GM12878 (cell line): ENCODE measurements around the gene MTMR3. TPM values are rescaled to one million over a fixed set of nuclear protein-coding genes. Genes with fewer than 3 reads are reported as not detected.
A peak's percentile ranks its signal among the peaks of the same experiment; 100 is the strongest.

Experiments used
- ATAC-seq: fragments of 200-7000 bp; cut with Tn5 transposase; 3 replicates; pipeline ENCODE4 v1.9.1; 2020; ENCODE audit warnings: mild to moderate bottlenecking, moderate library complexity
- BruUV-seq: library from RNA; stranded (reverse); fragments of 400-500 nt; replicated peaks from 2 replicates; lab custom pipeline; 2021; lab: Mats Ljungman, UMichigan
- CTCF ChIA-PET: fragments of 300-600 bp; sonication (Branson Sonifier 250); formaldehyde crosslinking; extraction: SDS; loops from one replicate; lab custom pipeline; 2021; ENCODE audit warnings: inconsistent platforms; lab: Yijun Ruan, JAX
- POLR2A ChIA-PET: fragments of 350-600 bp; formaldehyde crosslinking; extraction: SDS; loops from one replicate; lab custom pipeline; 2021; ENCODE audit warnings: inconsistent platforms; lab: Charles Lee
- RAD21 ChIA-PET: fragments of 300-600 bp; sonication (Branson Sonifier 250); formaldehyde crosslinking; loops from one replicate; lab custom pipeline; 2023; ENCODE audit warnings: antibody characterized with exemption; ENCODE audit not compliant: unreplicated experiment; lab: Charles Lee
- SMC1A ChIA-PET: fragments of 300-600 bp; sonication (Branson Sonifier 250); formaldehyde crosslinking; loops from one replicate; lab custom pipeline; 2023; ENCODE audit not compliant: unreplicated experiment, uncharacterized antibody; lab: Charles Lee
- DNase-seq: peaks from one replicate; pipeline ENCODE4 v3.0.0-alpha.2; 2011; ENCODE audit warnings: low read depth, low spot score
- FAIRE-seq: peaks from 3 replicates; lab custom pipeline; 2011; peaks lifted over from hg19 to GRCh38; lab: Jason Lieb, UNC
- H2AFZ ChIP-seq: 2 replicates; pipeline ENCODE4 v1.6.0; 2011; ENCODE audit warnings: low read depth, low read length, control low read depth; ENCODE audit not compliant: control insufficient read depth
- H3K27ac ChIP-seq: 2 replicates; pipeline ENCODE4 v1.5.1; 2011; ENCODE audit warnings: control low read depth; ENCODE audit not compliant: control insufficient read depth, insufficient read depth
- H3K27me3 ChIP-seq, 2 experiments: replicated peaks in 1 of 2; 2 replicates each; pipeline versions ENCODE4 v1.6.0 to v1.6.1; 2011; ENCODE audit warnings: low read length in 1 of 2; ENCODE audit not compliant: control insufficient read depth in 2 of 2, insufficient read depth in 2 of 2
- H3K36me3 ChIP-seq, 2 experiments: 2 replicates each; pipeline ENCODE4 v1.5.1; 2011; ENCODE audit warnings: low read length in 1 of 2; ENCODE audit not compliant: control insufficient read depth in 2 of 2, insufficient read depth in 2 of 2
- H3K4me1 ChIP-seq: 2 replicates; pipeline ENCODE4 v1.6.1; 2011; ENCODE audit warnings: mild to moderate bottlenecking, low read length, moderate library complexity, mixed read lengths; ENCODE audit not compliant: control insufficient read depth, insufficient read depth
- H3K4me2 ChIP-seq: 2 replicates; pipeline ENCODE4 v1.6.0; 2011; ENCODE audit warnings: control low read depth; ENCODE audit not compliant: control insufficient read depth, insufficient read depth
- H3K4me3 ChIP-seq: fragments of 200-600 bp; sonication (generic); 2 replicates; pipeline ENCODE4 v1.5.1; 2016
- H3K79me2 ChIP-seq: 2 replicates; pipeline ENCODE4 v1.6.0; 2011; ENCODE audit warnings: low read length; ENCODE audit not compliant: control insufficient read depth, insufficient read depth
- H3K9ac ChIP-seq: 2 replicates; pipeline ENCODE4 v1.8.0; 2011; ENCODE audit warnings: low read length, control low read depth, mixed read lengths; ENCODE audit not compliant: control insufficient read depth, insufficient read depth
- H3K9me3 ChIP-seq: replicated peaks from 3 replicates; pipeline ENCODE4 v1.5.1; 2011; ENCODE audit warnings: mild to moderate bottlenecking, low read length; ENCODE audit not compliant: control insufficient read depth, insufficient read depth
- H4K20me1 ChIP-seq: 2 replicates; pipeline ENCODE4 v1.6.0; 2011; ENCODE audit not compliant: control insufficient read depth, insufficient read depth
- CHD2 ChIP-seq: IDR thresholded peaks from 2 replicates; pipeline ENCODE4 v1.6.1; 2011; ENCODE audit warnings: low read depth, low read length, improper control_type of control experiment, borderline replicate concordance
- IKZF1 ChIP-seq: fragments of 450-650 bp; conservative IDR thresholded peaks from 2 replicates; pipeline ENCODE4 v1.6.1; 2017; ENCODE audit warnings: antibody characterized with exemption, mild to moderate bottlenecking
- RUNX3 ChIP-seq: IDR thresholded peaks from 2 replicates; pipeline ENCODE4 v1.6.1; 2012; ENCODE audit warnings: low read length, inconsistent platforms
- SPI1 ChIP-seq: IDR thresholded peaks from 2 replicates; pipeline ENCODE4 v1.6.1; 2011; ENCODE audit warnings: low read depth, mild to moderate bottlenecking, low read length, moderate library complexity, borderline replicate concordance; ENCODE audit not compliant: insufficient read depth
- WGBS: methylation state at CpG from one replicate; pipeline ENCODE4 v1.1.6; 2016; ENCODE audit warnings: low lambda C conversion rate; ENCODE audit not compliant: insufficient replicate concordance, insufficient coverage; ENCODE audit errors: missing lambda C conversion rate; 5-methylcytosine and 5-hydroxymethylcytosine counted together
- in situ Hi-C: fragments of 300-500 bp; cut with MboI; formaldehyde crosslinking; loops from 9 replicates; pipeline ENCODE4 v1.14.3; 2018; ENCODE audit warnings: mixed read lengths
- intact Hi-C: fragments of 100-400 bp; cut with micrococcal nuclease; formaldehyde crosslinking; loops from one replicate; pipeline ENCODE4 v1.14.2; 2022; ENCODE audit not compliant: unreplicated experiment
- polyA plus RNA-seq, 11 experiments: library from polyadenylated mRNA; depleted of rRNA in 4 of 11; unstranded in 6 of 11; stranded (reverse) in 5 of 11; fragments of >200 nt; fragmentation: Nextera tagmentation in 4 of 11; fragmentation: Illumina TruSeq in 1 of 11; extraction: Ambion mirVana in 4 of 11; extraction: Trizol in 1 of 11; gene quantifications; 1 replicate in 1 of 11; 2 replicates in 10 of 11; pipeline versions ENCODE4 v1.2.1 to v1.2.3, GENCODE V29; 2011 to 2016; ENCODE audit warnings: inconsistent platforms in 2 of 11, missing spikeins in 2 of 11, low read depth in 1 of 11
- total RNA-seq, 4 experiments: library from RNA; depleted of rRNA in 3 of 4; stranded (reverse); fragments of >200 nt in 3 of 4; fragmentation: Illumina TruSeq in 1 of 4; extraction: Trizol in 1 of 4; gene quantifications; 2 replicates each; pipeline versions ENCODE4 v1.2.1 to v1.2.3, GENCODE V29; 2013 to 2021

MTMR3 gene
- total and polyA plus RNA-seq, 10 of the 15 experiments (the other 5 are each of a cell fraction or from before 2014, with no cell fraction given) = 1.4 to 23.7 (median 10.6) TPM

DNA sequence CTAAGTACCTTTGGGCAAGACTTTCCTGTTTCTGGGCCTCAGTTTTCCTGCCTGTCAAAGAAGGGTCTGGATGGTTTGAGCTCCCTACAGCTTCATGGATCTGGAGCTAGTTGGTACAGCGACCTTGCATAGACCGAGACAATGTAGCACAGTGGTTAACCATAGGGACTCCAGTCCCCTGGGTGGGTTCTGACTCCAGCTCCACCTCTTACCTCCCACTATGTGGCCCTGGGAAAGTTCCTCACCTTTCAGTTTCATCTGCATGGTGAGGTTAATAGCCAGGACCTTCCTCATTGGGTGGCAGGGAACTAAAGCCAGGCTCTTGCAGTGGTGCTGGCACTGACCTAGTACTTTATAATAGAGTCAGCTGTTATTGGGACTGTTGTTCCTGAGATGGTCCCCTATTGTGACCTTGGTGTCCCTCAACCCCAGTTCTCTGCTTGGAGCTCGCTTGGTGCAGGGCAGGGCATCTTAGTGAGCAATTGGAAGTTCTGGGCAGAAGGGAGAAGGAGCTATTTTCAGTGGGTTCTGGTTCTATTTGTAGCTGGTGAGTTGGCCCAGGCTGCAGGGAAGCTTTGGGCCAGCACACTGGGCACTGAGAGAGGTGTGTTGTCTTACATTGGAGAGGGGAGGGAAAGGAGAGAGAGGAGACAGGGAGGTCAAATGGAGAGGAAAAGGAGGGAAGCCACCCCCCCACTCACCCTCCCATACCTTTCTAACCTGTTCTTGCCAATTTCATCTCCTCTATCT, 10.7 kb upstream of the MTMR3 start:
- H3K27ac ChIP-seq = no peak overlapping the region
- no TSS peak for BruUV-seq
- FAIRE-seq (no peak), DNase-seq (no peak), ATAC-seq (peak; percentile 26)
- ChIA-PET SMC1A (interaction anchor here (0.7 to 1.1 kb wide), 3 partner anchors 10 to 109 kb away, joined by 3 read pairs; no protein-coding TSS in a partner anchor), CTCF (no interaction called here), RAD21 (no interaction called here), POLR2A (no interaction called here)
- H3K27me3 ChIP-seq = no peaks in the 10 kb centered on the region
- peak overlapping the region; percentile 35; the same call in 1 of the 2 replicates for H2AFZ ChIP-seq
- TF ChIP-seq CHD2 (no peak), RUNX3 (0 out of 2 replicates have a peak, but pooled peaks have one; percentile 27)
- no peaks in the 10 kb centered on the region for H3K79me2 ChIP-seq
- 0 out of 2 replicates have a peak, but pooled peaks cover 4% of the 10 kb centered on the region for H3K4me1 ChIP-seq
- no peaks in the 10 kb centered on the region for H3K9me3 ChIP-seq
- intact Hi-C loops = no loop called here
- in situ Hi-C loops = no loop called here
- no peak overlapping the region for H3K9ac ChIP-seq
- WGBS = 77% methylated on average over 3 of the region's 3 CpGs
- H3K4me3 ChIP-seq = no peak overlapping the region
- no peaks in the 10 kb centered on the region for H4K20me1 ChIP-seq
- H3K36me3 ChIP-seq = no peaks in the 10 kb centered on the region
- no peak overlapping the region for H3K4me2 ChIP-seq

DNA sequence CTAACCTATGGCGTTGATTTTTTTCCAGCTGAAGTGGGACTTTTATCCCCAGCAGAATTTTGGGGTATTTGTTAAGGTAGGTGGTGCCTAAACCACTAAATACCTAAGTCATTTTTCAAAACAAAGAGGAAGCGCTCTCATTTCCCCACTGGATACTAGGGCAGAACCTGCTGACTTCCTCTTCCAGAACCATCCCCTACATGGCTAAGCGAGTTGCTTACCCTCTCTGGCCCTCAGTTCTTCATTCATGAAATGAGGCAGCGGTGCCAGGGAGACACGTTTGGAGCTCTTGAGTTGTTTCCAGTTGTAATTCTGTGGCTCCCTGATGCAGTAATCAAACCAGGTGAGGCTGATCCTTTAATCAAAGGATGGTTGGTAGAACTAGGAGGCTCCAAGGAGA, 10.0 kb upstream of the MTMR3 start:
- no peak overlapping the region for H3K4me3 ChIP-seq
- in situ Hi-C loops = no loop called here
- no peak overlapping the region for H3K9ac ChIP-seq
- H4K20me1 ChIP-seq = no peaks in the 10 kb centered on the region
- RAD21 ChIA-PET = no interaction called here
- no peak for ATAC-seq
- H3K27me3 ChIP-seq = no peaks in the 10 kb centered on the region
- no peak overlapping the region for H3K27ac ChIP-seq
- H2AFZ ChIP-seq = no peak overlapping the region
- no peak for DNase-seq
- TF ChIP-seq SPI1 (peak; percentile 12; the same call in 1 of the 2 replicates), IKZF1 (no peak), RUNX3 (no peak)
- no peaks in the 10 kb centered on the region for H3K36me3 ChIP-seq
- no peak for FAIRE-seq
- 70% methylated on average over 5 of the region's 5 CpGs for WGBS
- no TSS peak for BruUV-seq
- intact Hi-C loops = no loop called here
- no peak overlapping the region for H3K4me2 ChIP-seq
- H3K9me3 ChIP-seq = no peaks in the 10 kb centered on the region
- no peaks in the 10 kb centered on the region for H3K79me2 ChIP-seq
- 0 out of 2 replicates have a peak, but pooled peaks cover 4% of the 10 kb centered on the region for H3K4me1 ChIP-seq
- POLR2A ChIA-PET = no interaction called here
- CTCF ChIA-PET = interaction anchor here (1.2 kb wide), 1 partner anchor 74 kb away, joined by 3 read pairs; no protein-coding TSS in a partner anchor
- SMC1A ChIA-PET = interaction anchor here (0.7 kb wide), 1 partner anchor 51 kb away, joined by 3 read pairs; no protein-coding TSS in a partner anchor
